Thyroid gland (tissue), 4 donors: ENCODE results near the gene CBY3. TPM values are rescaled to one million over a fixed set of nuclear protein-coding genes. Genes with fewer than 3 reads are reported as not detected.
"Not testable (repeated sequence)": the region's sequence is repeated elsewhere in the genome, so short reads cannot be mapped to it uniquely, and the experiment has no call there.

Experiments
- DNase-seq, 2 donors: peaks; one replicate each; pipeline ENCODE4 v3.0.0-alpha.2; 2019
- H3K27ac ChIP-seq, 3 donors: fragments of 200-600 bp; sonication (generic); 1 replicate in 2 of 3; 2 replicates in 1 of 3; pipeline ENCODE4 v1.5.1; 2016 to 2019; ENCODE audit warnings: mild to moderate bottlenecking in 1 of 3, moderate library complexity in 1 of 3
- H3K27me3 ChIP-seq: fragments of 200-600 bp; sonication (generic); one replicate; pipeline ENCODE4 v1.5.1; 2019
- H3K36me3 ChIP-seq, 2 donors: fragments of 200-600 bp; sonication (generic); one replicate each; pipeline ENCODE4 v1.5.1; 2016 to 2019
- H3K4me1 ChIP-seq, 2 donors: fragments of 200-600 bp; sonication (generic); one replicate each; pipeline ENCODE4 v1.5.1; 2017 to 2019
- H3K4me3 ChIP-seq, 3 donors: fragments of 200-600 bp; sonication (generic); replicated peaks in 1 of 3; 1 replicate in 2 of 3; 2 replicates in 1 of 3; pipeline ENCODE4 v1.5.1; 2016; ENCODE audit warnings: mild to moderate bottlenecking in 1 of 3
- H3K9me3 ChIP-seq: fragments of 200-600 bp; sonication (generic); one replicate; pipeline ENCODE4 v1.5.1; 2017
- CTCF ChIP-seq, 6 experiments: fragments of 200-600 bp in 3 of 6; fragments of 450-650 bp in 3 of 6; sonication (generic) in 3 of 6; IDR thresholded peaks; one replicate each; pipeline ENCODE4 v1.5.1; 2016 to 2019; ENCODE audit warnings: antibody characterized with exemption in 6 of 6, mild to moderate bottlenecking in 2 of 6, inconsistent platforms in 1 of 6, moderate library complexity in 1 of 6
- POLR2A ChIP-seq, 2 donors: fragments of 450-650 bp; IDR thresholded peaks; one replicate each; pipeline ENCODE4 v1.6.1; 2017; ENCODE audit warnings: antibody characterized with exemption in 2 of 2, mild to moderate bottlenecking in 2 of 2, moderate library complexity in 1 of 2
- WGBS, 2 donors: methylation state at CpG; one replicate each; pipeline ENCODE4 v1.1.5; 2017; 5-methylcytosine and 5-hydroxymethylcytosine counted together
- intact Hi-C: fragments of 100-400 bp; cut with DNase I; formaldehyde crosslinking; loops from one replicate; pipeline ENCODE4 v1.15.1; 2023
- total RNA-seq, 4 donors: library from RNA; depleted of rRNA; stranded (reverse); fragments of >200 nt; gene quantifications; one replicate each; pipeline ENCODE4 v1.2.3, GENCODE V29; 2016

Gene CBY3
- total RNA-seq, 4 donors from 2014 or later, result 0.67 TPM; not detected in 3

- H3K27ac ChIP-seq, result no peak overlapping the region
- H3K27me3 ChIP-seq, result no peaks in the 10 kb centered on the region
- WGBS, 2 donors, result 47 to 51% methylated on average over 7 of the region's 7 CpGs
- H3K4me3 ChIP-seq, result no peak overlapping the region
- no peaks in the 10 kb centered on the region for H3K4me1 ChIP-seq
- H3K36me3 ChIP-seq, result no peaks in the 10 kb centered on the region
- peak in 3 of 6 experiments; percentile 43 to 48 (median 44) for TF ChIP-seq CTCF (IDR thresholded peaks at IDR 0.05)
- TF ChIP-seq POLR2A (IDR thresholded peaks at IDR 0.05), result no peak
- intact Hi-C loops, result no loop called here
- DNase-seq, result peak; percentile 12 to 15
- no peaks in the 10 kb centered on the region for H3K9me3 ChIP-seq
Observed at GRCh38 chr5:179668391-179668790, 12.4 kb downstream of the CBY3 start.

- H3K4me3 ChIP-seq, H3K27me3 ChIP-seq, H3K36me3 ChIP-seq, DNase-seq, H3K27ac ChIP-seq, H3K9me3 ChIP-seq, H3K4me1 ChIP-seq, intact Hi-C loops: not testable (repeated sequence)
- WGBS, 2 donors, result 95 to 96% methylated on average over 4 to 6 of the region's 6 CpGs
Observed at GRCh38 chr5:179661647-179662046, 19.2 kb downstream of the CBY3 start.

- not testable (repeated sequence) for H3K27ac ChIP-seq, H3K27me3 ChIP-seq
- WGBS, 2 donors, result 8 to 10% methylated on average over 9 to 10 of the region's 29 CpGs
Observed at GRCh38 chr5:179658179-179658856, 22.5 kb downstream of the CBY3 start.

GRCh38 chr5:179657302-179658178 lies 23.3 kb downstream of the CBY3 start:
- not testable (repeated sequence) for H3K27ac ChIP-seq

More at GRCh38 chr5:179658179-179658856, 22.5 kb downstream of the CBY3 start:
- intact Hi-C loops, H3K9me3 ChIP-seq, H3K36me3 ChIP-seq, H3K4me1 ChIP-seq: not testable (repeated sequence)
- peak overlapping the region in 1 of 3 donors; percentile 38 for H3K4me3 ChIP-seq
- DNase-seq, result peak; percentile 25 to 31

GRCh38 chr5:179653135-179653534 lies 27.7 kb downstream of the CBY3 start:
- H3K4me1 ChIP-seq, H3K36me3 ChIP-seq, H3K27me3 ChIP-seq, intact Hi-C loops, H3K4me3 ChIP-seq, H3K9me3 ChIP-seq, DNase-seq, H3K27ac ChIP-seq: not testable (repeated sequence)
- WGBS, 2 donors, result 78 to 86% methylated on average over 2 of the region's 2 CpGs

More at GRCh38 chr5:179657302-179658178, 23.3 kb downstream of the CBY3 start:
- H3K4me3 ChIP-seq, H3K27me3 ChIP-seq, DNase-seq, H3K36me3 ChIP-seq, intact Hi-C loops, H3K9me3 ChIP-seq, H3K4me1 ChIP-seq: not testable (repeated sequence)
- WGBS, 2 donors, result 34 to 93% methylated on average over 3 to 9 of the region's 50 CpGs

- H3K4me3 ChIP-seq, H3K27ac ChIP-seq, H3K27me3 ChIP-seq, H3K36me3 ChIP-seq, DNase-seq, H3K4me1 ChIP-seq, intact Hi-C loops, H3K9me3 ChIP-seq: not testable (repeated sequence)
- 84 to 92% methylated on average over 5 to 8 of the region's 26 CpGs for WGBS, 2 donors
Observed at GRCh38 chr5:179650245-179650644, 30.6 kb downstream of the CBY3 start.

GRCh38 chr5:179649166-179649703 lies 31.6 kb downstream of the CBY3 start:
- H3K4me3 ChIP-seq, H3K4me1 ChIP-seq, H3K36me3 ChIP-seq, intact Hi-C loops, H3K9me3 ChIP-seq, DNase-seq, H3K27ac ChIP-seq, H3K27me3 ChIP-seq: not testable (repeated sequence)
- WGBS, 2 donors, result 74 to 82% methylated on average over 4 to 7 of the region's 10 CpGs

GRCh38 chr5:179648410-179648809 lies 32.4 kb downstream of the CBY3 start:
- intact Hi-C loops, result no loop called here
- 85 to 90% methylated on average over 9 of the region's 9 CpGs for WGBS, 2 donors

GRCh38 chr5:179644766-179645165 lies 36.1 kb downstream of the CBY3 start:
- intact Hi-C loops, DNase-seq, H3K36me3 ChIP-seq, H3K9me3 ChIP-seq, H3K27ac ChIP-seq, H3K4me3 ChIP-seq, H3K27me3 ChIP-seq, H3K4me1 ChIP-seq: not testable (repeated sequence)
- 86 to 87% methylated on average over 4 to 5 of the region's 5 CpGs for WGBS, 2 donors

More at GRCh38 chr5:179648410-179648809, 32.4 kb downstream of the CBY3 start:
- H3K4me3 ChIP-seq, result no peak overlapping the region
- DNase-seq, result no peak
- no peaks in the 10 kb centered on the region for H3K27me3 ChIP-seq
- H3K36me3 ChIP-seq, result no peaks in the 10 kb centered on the region
- TF ChIP-seq POLR2A (IDR thresholded peaks at IDR 0.05), result no peak
- TF ChIP-seq CTCF (IDR thresholded peaks at IDR 0.05), result no peak
- H3K9me3 ChIP-seq, result no peaks in the 10 kb centered on the region
- no peak overlapping the region for H3K27ac ChIP-seq
- no peaks in the 10 kb centered on the region for H3K4me1 ChIP-seq

GRCh38 chr5:179643141-179643920 lies 37.5 kb downstream of the CBY3 start:
- H3K4me1 ChIP-seq, H3K27ac ChIP-seq, H3K4me3 ChIP-seq, H3K36me3 ChIP-seq, H3K9me3 ChIP-seq, intact Hi-C loops, DNase-seq, H3K27me3 ChIP-seq: not testable (repeated sequence)
- 81 to 86% methylated on average over 10 to 11 of the region's 16 CpGs for WGBS, 2 donors
